Esophagus muscularis mucosa (tissue), 4 donors: ENCODE measurements around the gene ACO2. TPM values are rescaled to one million over a fixed set of nuclear protein-coding genes. Genes with fewer than 3 reads are reported as not detected.
A peak's percentile ranks its signal among the peaks of the same experiment; 100 is the strongest.

Experiments
- DNase-seq: peaks from one replicate; pipeline ENCODE4 v3.0.0-alpha.2; 2017; ENCODE audit errors: extremely low spot score
- H3K27ac ChIP-seq, 4 donors: fragments of 200-600 bp; sonication (generic); replicated peaks in 1 of 4; 1 replicate in 3 of 4; 2 replicates in 1 of 4; pipeline ENCODE4 v1.5.1; 2016 to 2019; ENCODE audit warnings: mild to moderate bottlenecking in 1 of 4
- H3K27me3 ChIP-seq, 4 donors: fragments of 200-600 bp; sonication (generic); one replicate each; pipeline versions ENCODE4 v1.5.1 to v1.6.0; 2016 to 2019
- H3K36me3 ChIP-seq, 4 donors: fragments of 200-600 bp; sonication (generic); one replicate each; pipeline ENCODE4 v1.5.1; 2016 to 2019
- H3K4me1 ChIP-seq, 4 donors: fragments of 200-600 bp; sonication (generic); one replicate each; pipeline ENCODE4 v1.5.1; 2016 to 2019
- H3K4me3 ChIP-seq, 4 donors: fragments of 200-600 bp; sonication (generic); 1 replicate in 2 of 4; 2 replicates in 2 of 4; pipeline ENCODE4 v1.5.1; 2016 to 2019; ENCODE audit warnings: mild to moderate bottlenecking in 4 of 4, moderate library complexity in 1 of 4
- H3K9me3 ChIP-seq, 4 donors: fragments of 200-600 bp; sonication (generic); 1 replicate in 3 of 4; 2 replicates in 1 of 4; pipeline ENCODE4 v1.5.1; 2016 to 2019
- EP300 ChIP-seq: sonication (generic); formaldehyde crosslinking; IDR thresholded peaks from one replicate; pipeline ENCODE4 v1.6.1; 2017; ENCODE audit warnings: antibody characterized with exemption
- POLR2A ChIP-seq: fragments of 450-650 bp; IDR thresholded peaks from one replicate; pipeline ENCODE4 v1.6.1; 2017; ENCODE audit warnings: antibody characterized with exemption, moderate library complexity, mild to moderate bottlenecking, low read depth
- POLR2AphosphoS5 ChIP-seq, 2 donors: sonication (generic); formaldehyde crosslinking; IDR thresholded peaks; one replicate each; pipeline ENCODE4 v1.6.1; 2017; ENCODE audit warnings: antibody characterized with exemption in 2 of 2
- WGBS: methylation state at CpG from one replicate; pipeline ENCODE4 v1.1.5; 2018; 5-methylcytosine and 5-hydroxymethylcytosine counted together
- intact Hi-C: fragments of 100-400 bp; cut with DNase I; formaldehyde crosslinking; loops from one replicate; pipeline ENCODE4 v1.15.1; 2023
- total RNA-seq, 4 donors: library from RNA; depleted of rRNA; stranded (reverse); fragments of >200 nt; gene quantifications; one replicate each; pipeline versions ENCODE4 v1.1.0 to v1.2.1, GENCODE V29; 2016
- TF ChIP-seq, protein P1 (sequence below), 3 experiments: fragments of 200-600 bp in 2 of 3; fragments of 450-650 bp in 1 of 3; sonication (generic) in 2 of 3; IDR thresholded peaks; one replicate each; pipeline ENCODE4 v1.5.1; 2017 to 2019; ENCODE audit warnings: antibody characterized with exemption in 3 of 3, mild to moderate bottlenecking in 2 of 3, moderate library complexity in 1 of 3

Gene ACO2
- total RNA-seq, 4 donors from 2014 or later: 141 to 214 (median 166) TPM

DNA sequence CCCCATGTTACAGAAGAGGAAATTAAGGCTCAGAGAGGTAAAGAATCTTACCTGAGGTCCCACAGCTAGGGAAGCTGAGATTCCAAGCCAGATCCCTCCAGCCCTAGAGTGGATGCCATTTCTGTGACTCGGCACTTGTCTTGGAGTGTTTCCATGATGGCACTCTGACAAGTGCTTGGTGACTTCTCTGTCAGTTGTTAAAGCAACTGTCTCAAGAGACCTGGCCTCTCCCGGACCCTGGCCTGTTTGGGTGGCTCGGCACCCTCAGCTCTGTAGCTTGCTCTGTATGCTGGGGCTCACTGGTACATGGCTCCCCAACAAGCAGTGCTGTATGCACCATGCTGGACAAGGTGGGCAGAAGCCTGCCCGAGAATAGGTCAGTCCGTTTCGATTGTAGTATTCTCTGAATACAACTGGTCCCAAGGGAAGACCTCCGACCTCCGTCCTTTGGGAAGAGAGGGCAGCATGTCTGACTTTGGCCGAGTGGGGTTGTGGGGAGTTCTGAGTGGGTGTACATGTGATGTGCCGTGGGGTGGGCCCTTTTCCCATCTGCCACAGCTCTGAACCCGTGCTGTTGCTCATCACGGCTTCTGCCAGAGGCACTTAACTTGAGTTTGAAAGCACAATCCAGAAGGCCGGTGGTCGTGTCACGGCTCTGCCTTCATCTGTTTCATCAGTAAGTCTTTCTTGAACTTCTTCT is 12.4 kb downstream of the ACO2 start:
- WGBS: 58% methylated on average over 14 of the region's 15 CpGs
- Histone ChIP-seq H3K36me3 (peaks cover 0 to 12% (median 0%) of the 10 kb centered on the region in 4 donors), H3K4me3 (no peak overlapping the region), H3K9me3 (no peaks in the 10 kb centered on the region), H3K27me3 (no peaks in the 10 kb centered on the region), H3K4me1 (peaks cover 70 to 99% (median 95%) of the 10 kb centered on the region in 4 donors), H3K27ac (peak overlapping the region; percentile 82 to 95 (median 86))
- intact Hi-C loops: loop anchor here (5.0 kb wide), 1 partner anchor 36 kb away; no protein-coding TSS in a partner anchor
- DNase-seq: no peak
- TF ChIP-seq POLR2AphosphoS5 (IDR thresholded peaks at IDR 0.05): peak in 1 of 2 donors; percentile 47
- TF ChIP-seq EP300: no peak

DNA sequence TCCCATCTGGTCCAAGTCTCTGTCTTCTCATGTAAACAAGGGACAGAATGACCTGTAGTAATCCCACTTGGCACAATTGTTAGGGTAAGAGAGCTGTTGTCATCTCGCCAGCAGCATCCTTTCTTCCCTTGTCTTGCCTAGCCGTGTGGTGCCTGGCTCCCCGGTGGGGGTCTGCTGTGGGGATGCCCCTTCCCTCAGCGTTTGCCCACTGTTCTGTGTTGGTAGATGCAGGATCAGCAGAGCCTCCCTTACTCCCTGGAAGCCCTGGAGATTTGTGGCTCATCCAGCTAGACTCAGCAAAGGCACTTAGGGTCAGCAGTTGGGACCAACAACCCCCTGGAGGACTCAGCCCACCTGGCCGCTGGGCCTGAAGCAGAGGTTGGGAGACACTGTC is 13.0 kb downstream of the ACO2 start:
- TF ChIP-seq, protein P1, sequence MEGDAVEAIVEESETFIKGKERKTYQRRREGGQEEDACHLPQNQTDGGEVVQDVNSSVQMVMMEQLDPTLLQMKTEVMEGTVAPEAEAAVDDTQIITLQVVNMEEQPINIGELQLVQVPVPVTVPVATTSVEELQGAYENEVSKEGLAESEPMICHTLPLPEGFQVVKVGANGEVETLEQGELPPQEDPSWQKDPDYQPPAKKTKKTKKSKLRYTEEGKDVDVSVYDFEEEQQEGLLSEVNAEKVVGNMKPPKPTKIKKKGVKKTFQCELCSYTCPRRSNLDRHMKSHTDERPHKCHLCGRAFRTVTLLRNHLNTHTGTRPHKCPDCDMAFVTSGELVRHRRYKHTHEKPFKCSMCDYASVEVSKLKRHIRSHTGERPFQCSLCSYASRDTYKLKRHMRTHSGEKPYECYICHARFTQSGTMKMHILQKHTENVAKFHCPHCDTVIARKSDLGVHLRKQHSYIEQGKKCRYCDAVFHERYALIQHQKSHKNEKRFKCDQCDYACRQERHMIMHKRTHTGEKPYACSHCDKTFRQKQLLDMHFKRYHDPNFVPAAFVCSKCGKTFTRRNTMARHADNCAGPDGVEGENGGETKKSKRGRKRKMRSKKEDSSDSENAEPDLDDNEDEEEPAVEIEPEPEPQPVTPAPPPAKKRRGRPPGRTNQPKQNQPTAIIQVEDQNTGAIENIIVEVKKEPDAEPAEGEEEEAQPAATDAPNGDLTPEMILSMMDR (IDR thresholded peaks at IDR 0.05): no peak
- no peak for TF ChIP-seq EP300
- no peak for TF ChIP-seq POLR2A
- TF ChIP-seq POLR2AphosphoS5 (IDR thresholded peaks at IDR 0.05): no peak
- Histone ChIP-seq H3K4me1 (peaks cover 76 to 99% (median 97%) of the 10 kb centered on the region in 4 donors), H3K27me3 (no peaks in the 10 kb centered on the region), H3K9me3 (no peaks in the 10 kb centered on the region), H3K36me3 (peaks cover 0 to 12% (median 0%) of the 10 kb centered on the region in 4 donors), H3K4me3 (no peak overlapping the region), H3K27ac (peak overlapping the region; percentile 82 to 95 (median 86))
- intact Hi-C loops: loop anchor here (5.0 kb wide), 1 partner anchor 35 kb away; no protein-coding TSS in a partner anchor
- WGBS: 47% methylated on average over 4 of the region's 5 CpGs
- no peak for DNase-seq

DNA sequence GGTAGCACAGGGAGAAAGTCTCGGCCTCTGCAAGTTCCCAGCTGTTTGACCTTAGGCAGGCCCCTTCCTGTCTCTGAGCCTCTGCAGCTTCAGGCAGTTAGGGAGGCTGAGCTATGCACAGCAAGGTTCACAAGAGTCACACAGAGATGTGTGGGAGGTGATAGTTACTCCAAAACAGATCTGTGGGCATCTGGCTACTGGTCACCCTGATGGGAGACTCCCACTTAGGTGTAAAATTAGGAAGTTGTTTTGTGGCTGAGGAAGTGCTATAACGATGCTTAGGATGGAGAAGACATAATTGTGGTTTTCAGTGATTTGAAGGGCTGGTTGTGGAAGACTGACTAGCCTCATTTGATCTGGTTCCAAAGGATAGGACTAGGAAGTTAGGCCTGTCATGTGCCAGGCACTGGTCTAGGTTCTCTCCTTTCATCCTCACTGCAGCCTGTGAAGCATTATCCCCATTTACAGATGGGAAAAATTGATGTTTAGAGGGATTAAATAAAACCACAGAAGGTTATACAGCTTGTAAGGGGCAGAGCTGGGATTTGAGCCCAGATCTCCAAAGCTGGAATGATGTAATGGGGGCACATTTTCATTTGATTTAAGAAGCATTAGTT is 13.5 kb downstream of the ACO2 start:
- intact Hi-C loops: loop anchor here (5.0 kb wide), 1 partner anchor 35 kb away; no protein-coding TSS in a partner anchor
- H3K9me3 ChIP-seq: no peaks in the 10 kb centered on the region
- no peaks in the 10 kb centered on the region for H3K27me3 ChIP-seq
- peaks cover 0 to 9% (median 0%) of the 10 kb centered on the region in 4 donors for H3K36me3 ChIP-seq
- peak overlapping the region; percentile 82 to 95 (median 86) for H3K27ac ChIP-seq
- TF ChIP-seq, protein P1 (IDR thresholded peaks at IDR 0.05): no peak
- no peak for TF ChIP-seq POLR2AphosphoS5 (IDR thresholded peaks at IDR 0.05)
- no peak for TF ChIP-seq POLR2A
- H3K4me3 ChIP-seq: no peak overlapping the region
- peaks cover 81 to 99% (median 97%) of the 10 kb centered on the region in 4 donors for H3K4me1 ChIP-seq
- DNase-seq: no peak
- WGBS: 35% methylated on average over 2 of the region's 2 CpGs

DNA sequence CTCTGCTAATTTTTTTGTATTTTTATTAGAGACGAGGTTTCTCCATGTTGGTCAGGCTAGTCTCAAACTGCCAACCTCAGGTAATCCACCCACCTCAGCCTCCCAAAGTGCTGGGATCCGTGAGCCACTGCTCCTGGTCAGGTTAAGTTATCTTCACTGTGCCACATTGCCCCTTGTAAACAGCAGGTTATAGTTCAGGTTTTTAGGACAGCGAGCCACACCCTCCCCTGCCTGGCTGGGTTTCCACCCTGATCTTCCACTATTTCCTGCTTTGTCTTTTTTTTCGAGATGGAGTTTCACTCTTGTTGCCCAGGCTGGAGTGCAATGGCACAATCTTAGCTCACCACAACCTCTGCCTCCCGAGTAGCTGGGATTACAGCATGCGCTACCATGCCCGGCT is 16.1 kb downstream of the ACO2 start:
- TF ChIP-seq POLR2AphosphoS5 (IDR thresholded peaks at IDR 0.05): no peak
- TF ChIP-seq, protein P1 (IDR thresholded peaks at IDR 0.05): no peak
- no peak for TF ChIP-seq EP300
- no peak for TF ChIP-seq POLR2A
- peaks cover 91 to 100% (median 99%) of the 10 kb centered on the region in 4 donors for H3K4me1 ChIP-seq
- H3K36me3 ChIP-seq: no peaks in the 10 kb centered on the region
- no peak overlapping the region for H3K4me3 ChIP-seq
- 70% methylated on average over 7 of the region's 7 CpGs for whole genome bisulfite sequencing
- intact Hi-C loops: no loop called here
- DNase-seq: no peak
- H3K27ac ChIP-seq: peak overlapping the region; percentile 82 to 95 (median 86)
- H3K9me3 ChIP-seq: no peaks in the 10 kb centered on the region
- no peaks in the 10 kb centered on the region for H3K27me3 ChIP-seq
